Left lung (tissue), 10 donors: Measurements from ENCODE around the gene MRPS5. TPM values are rescaled to one million over a fixed set of nuclear protein-coding genes. Genes with fewer than 3 reads are reported as not detected.

Experiments used
- ATAC-seq: fragments of 200-7000 bp; cut with Tn5 transposase; one replicate; pipeline ENCODE4 v1.9.1; 2020; ENCODE audit warnings: moderate library complexity
- DNase-seq, 4 donors: peaks; one replicate each; pipeline ENCODE4 v3.0.0-alpha.2; 2013 to 2020
- H3K27ac ChIP-seq, 2 donors: fragments of 200-600 bp; sonication (generic) in 1 of 2; one replicate each; pipeline versions ENCODE4 v1.5.0 to v1.8.0; 2020 to 2021
- H3K27me3 ChIP-seq, 2 donors: fragments of 200-600 bp; sonication (generic) in 1 of 2; one replicate each; pipeline versions ENCODE4 v1.5.0 to v1.8.0; 2020 to 2021
- H3K36me3 ChIP-seq, 2 donors: fragments of 200-600 bp; sonication (generic) in 1 of 2; one replicate each; pipeline versions ENCODE4 v1.5.0 to v1.8.0; 2020 to 2021
- H3K4me1 ChIP-seq, 2 donors: fragments of 200-600 bp; one replicate each; pipeline ENCODE4 v1.8.0; 2021
- H3K4me3 ChIP-seq, 2 donors: fragments of 200-600 bp; sonication (generic) in 1 of 2; one replicate each; pipeline versions ENCODE4 v1.5.0 to v1.8.0; 2020 to 2021; ENCODE audit warnings: mild to moderate bottlenecking in 1 of 2
- H3K9me3 ChIP-seq, 2 donors: fragments of 200-600 bp; sonication (generic) in 1 of 2; one replicate each; pipeline versions ENCODE4 v1.5.0 to v1.8.0; 2020 to 2021
- CTCF ChIP-seq, 2 donors: fragments of 200-600 bp; sonication (generic) in 1 of 2; IDR thresholded peaks; one replicate each; pipeline versions ENCODE4 v1.5.0 to v1.8.0; 2021; ENCODE audit warnings: antibody characterized with exemption in 2 of 2
- intact Hi-C, 2 donors: fragments of 100-400 bp; cut with DNase I; formaldehyde crosslinking; loops; one replicate each; pipeline versions ENCODE4 v1.11.2 to v1.14.2; 2022
- polyA plus RNA-seq, 6 donors: library from polyadenylated mRNA; unstranded; fragments of 120-200 nt; gene quantifications; one replicate each; pipeline ENCODE4 v1.2.1, GENCODE V29; 2013; ENCODE audit not compliant: insufficient read length in 6 of 6
- total RNA-seq, 2 donors: library from RNA; stranded (reverse); fragmentation: NEBNext Ultra II Directional; extraction: Animal tissue kit (Norgen Biotek cat#: 25700); gene quantifications; one replicate each; pipeline ENCODE4 v1.2.1, GENCODE V29; 2021
- donor health status: DM: no; HTN: yes; CAD: no.
- donor health status: DM: no; HTN: no; CAD: no.

Gene MRPS5
- total and polyA plus RNA-seq, 8 donors: 46.7 to 101 (median 84.7) TPM

DNA sequence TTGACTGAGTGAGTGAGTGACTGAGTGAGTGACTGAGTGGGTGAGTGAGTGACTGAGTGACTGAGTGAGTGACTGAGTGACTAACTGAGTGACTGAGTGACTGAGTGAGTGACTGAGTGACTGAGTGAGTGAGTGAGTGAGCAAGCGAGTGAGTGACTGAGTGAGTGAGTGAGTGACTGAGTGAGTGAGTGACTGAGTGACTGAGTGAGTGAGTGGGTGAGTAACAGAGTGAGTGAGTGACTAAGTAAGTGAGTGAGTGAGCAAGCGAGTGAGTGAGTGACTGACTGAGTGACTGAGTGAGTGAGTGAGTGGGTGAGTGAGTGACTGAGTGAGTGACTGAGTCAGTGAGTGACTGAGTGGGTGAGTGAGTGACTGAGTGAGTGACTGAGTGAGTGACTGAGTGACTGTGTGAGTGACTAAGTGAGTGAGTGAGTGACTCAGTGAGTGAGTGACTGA, 84.2 kb downstream of the MRPS5 start:
- Histone ChIP-seq H3K27ac (no peak overlapping the region), H3K9me3 (no peaks in the 10 kb centered on the region), H3K27me3 (peaks cover 0 to 19% of the 10 kb centered on the region in 2 donors), H3K4me3 (no peak overlapping the region), H3K36me3 (no peaks in the 10 kb centered on the region), H3K4me1 (peaks cover under 1 to 3% of the 10 kb centered on the region in 2 donors)
- intact Hi-C loops: no loop called here
- ATAC-seq (no peak), DNase-seq (no peak)
- no peak for TF ChIP-seq CTCF (IDR thresholded peaks at IDR 0.05)

DNA sequence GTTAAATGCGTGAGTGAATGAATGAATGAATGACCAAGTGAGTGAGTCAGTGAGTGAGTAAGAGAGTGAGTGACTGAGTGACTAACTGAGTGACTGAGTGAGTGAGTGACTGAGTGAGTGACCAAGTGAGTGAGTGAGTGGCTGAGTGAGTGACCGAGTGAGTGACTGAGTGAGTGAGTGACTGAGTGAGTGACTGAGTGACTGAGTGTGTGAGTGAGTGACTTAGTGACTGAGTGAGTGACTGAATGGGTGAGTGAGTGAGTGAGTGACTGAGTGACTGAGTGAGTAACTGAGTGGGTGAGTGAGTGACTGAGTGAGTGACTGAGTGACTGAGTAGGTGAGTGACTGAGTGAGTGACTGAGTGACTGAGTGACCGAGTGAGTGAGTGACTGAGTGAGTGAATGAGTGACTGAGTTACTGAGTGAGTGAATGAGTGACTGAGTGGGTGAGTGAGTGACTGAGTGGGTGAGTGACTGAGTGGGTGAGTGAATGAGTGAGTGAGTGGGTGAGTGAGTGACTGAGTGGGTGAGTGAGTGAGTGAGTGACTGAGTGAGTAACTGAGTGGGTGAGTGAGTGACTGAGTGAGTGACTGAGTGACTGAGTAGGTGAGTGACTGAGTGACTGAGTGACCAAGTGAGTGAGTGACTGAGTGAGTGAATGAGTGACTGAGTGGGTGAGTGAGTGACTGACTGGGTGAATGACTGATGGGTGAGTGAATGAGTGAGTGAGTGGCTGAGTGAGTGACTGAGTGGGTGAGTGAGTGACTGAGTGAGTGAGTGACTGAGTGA, 84.8 kb downstream of the MRPS5 start:
- intact Hi-C loops: no loop called here
- Histone ChIP-seq H3K27me3 (peaks cover 0 to 24% of the 10 kb centered on the region in 2 donors), H3K9me3 (no peaks in the 10 kb centered on the region), H3K4me3 (no peak overlapping the region), H3K27ac (no peak overlapping the region), H3K4me1 (no peaks in the 10 kb centered on the region), H3K36me3 (no peaks in the 10 kb centered on the region)
- no peak for TF ChIP-seq CTCF (IDR thresholded peaks at IDR 0.05)
- no peak for DNase-seq
- ATAC-seq: no peak

Other genes with a start within 250 kb of the MRPS5 start
- 10 to 100 TPM in 1 of 2 donors, 1 to 10 TPM in 1; 1.8 to 13.6 TPM for gene MAL, start 96.1 kb downstream of the MRPS5 start, total RNA-seq
- gene MAL, start 96.1 kb downstream of the MRPS5 start, polyA plus RNA-seq: 1 to 10 TPM in 5 of 6 donors, under 1 TPM in 1; 0.76 to 3.7 (median 1.7) TPM
- 10 to 100 TPM; 12.9 to 15.6 TPM for gene ZNF514, start 38.0 kb upstream of the MRPS5 start, total RNA-seq
- 10 to 100 TPM; 27.9 to 50.5 (median 45.5) TPM for gene ZNF514, start 38.0 kb upstream of the MRPS5 start, polyA plus RNA-seq
- 1 to 10 TPM; 4.1 to 4.9 TPM for gene ZNF2, start 44.0 kb upstream of the MRPS5 start, total RNA-seq
- gene ZNF2, start 44.0 kb upstream of the MRPS5 start, polyA plus RNA-seq: 1 to 10 TPM; 7.9 to 9.1 (median 8.5) TPM
- gene ZNF892, start 85.7 kb upstream of the MRPS5 start, total RNA-seq: 1 to 10 TPM; 4.3 to 5.0 TPM
- gene ZNF892, start 85.7 kb upstream of the MRPS5 start, polyA plus RNA-seq: 1 to 10 TPM; 4.6 to 5.6 (median 5.1) TPM
- gene PROM2, start 152.6 kb upstream of the MRPS5 start, total RNA-seq: 10 to 100 TPM in 1 of 2 donors, 1 to 10 TPM in 1; 5.6 to 16.4 TPM
- 10 to 100 TPM in 5 of 6 donors, 1 to 10 TPM in 1; 9.9 to 15.9 (median 15.3) TPM for gene PROM2, start 152.6 kb upstream of the MRPS5 start, polyA plus RNA-seq
- gene KCNIP3, start 175.5 kb upstream of the MRPS5 start, total RNA-seq: 1 to 10 TPM; 3.2 to 4.5 TPM
- gene KCNIP3, start 175.5 kb upstream of the MRPS5 start, polyA plus RNA-seq: 10 to 100 TPM in 2 of 6 donors, 1 to 10 TPM in 4; 6.0 to 12.6 (median 8.5) TPM